Astrocyte (in vitro differentiated cells and primary cell): Measurements from ENCODE around the gene PRKAA2.

Experiments used
- EZH2 ChIP-seq: IDR thresholded peaks from 2 replicates; pipeline ENCODE4 v1.6.1; 2012; ENCODE audit warnings: mild to moderate bottlenecking, low read length, inconsistent platforms; ENCODE audit not compliant: insufficient read depth
- TF ChIP-seq, protein P1 (sequence below): IDR thresholded peaks from 2 replicates; pipeline ENCODE4 v1.5.1; 2011; ENCODE audit warnings: low read depth, mild to moderate bottlenecking, inconsistent platforms, low read length, moderate library complexity; ENCODE audit not compliant: insufficient read depth

DNA sequence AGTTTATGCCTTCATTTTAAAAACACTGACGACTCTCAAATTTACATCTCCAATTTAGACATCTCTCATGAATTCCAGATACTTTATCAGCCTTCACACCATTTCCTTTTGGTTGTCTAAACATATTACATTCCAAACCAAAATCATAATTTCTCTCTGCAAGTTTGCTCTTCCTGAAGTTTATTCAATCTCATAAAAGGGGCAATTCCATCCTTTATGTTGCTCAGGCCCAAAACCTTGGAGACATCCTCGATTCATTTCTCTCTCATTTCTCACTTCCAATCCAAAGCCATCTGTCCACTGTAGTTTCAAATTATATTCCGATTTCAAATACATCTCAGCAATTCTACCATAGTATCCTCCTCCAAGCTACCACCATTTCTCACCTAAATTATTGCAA, 100.1 kb downstream of the PRKAA2 start:
- TF ChIP-seq, protein P1, sequence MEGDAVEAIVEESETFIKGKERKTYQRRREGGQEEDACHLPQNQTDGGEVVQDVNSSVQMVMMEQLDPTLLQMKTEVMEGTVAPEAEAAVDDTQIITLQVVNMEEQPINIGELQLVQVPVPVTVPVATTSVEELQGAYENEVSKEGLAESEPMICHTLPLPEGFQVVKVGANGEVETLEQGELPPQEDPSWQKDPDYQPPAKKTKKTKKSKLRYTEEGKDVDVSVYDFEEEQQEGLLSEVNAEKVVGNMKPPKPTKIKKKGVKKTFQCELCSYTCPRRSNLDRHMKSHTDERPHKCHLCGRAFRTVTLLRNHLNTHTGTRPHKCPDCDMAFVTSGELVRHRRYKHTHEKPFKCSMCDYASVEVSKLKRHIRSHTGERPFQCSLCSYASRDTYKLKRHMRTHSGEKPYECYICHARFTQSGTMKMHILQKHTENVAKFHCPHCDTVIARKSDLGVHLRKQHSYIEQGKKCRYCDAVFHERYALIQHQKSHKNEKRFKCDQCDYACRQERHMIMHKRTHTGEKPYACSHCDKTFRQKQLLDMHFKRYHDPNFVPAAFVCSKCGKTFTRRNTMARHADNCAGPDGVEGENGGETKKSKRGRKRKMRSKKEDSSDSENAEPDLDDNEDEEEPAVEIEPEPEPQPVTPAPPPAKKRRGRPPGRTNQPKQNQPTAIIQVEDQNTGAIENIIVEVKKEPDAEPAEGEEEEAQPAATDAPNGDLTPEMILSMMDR = no peak
- no peak for TF ChIP-seq EZH2
